ENCODE measurements around the gene PCAT6.

GRCh38 chr1:202762019-202762418 is 48.7 kb upstream of the PCAT6 start:
- no peak for TF ChIP-seq CTCF (IDR thresholded peaks at IDR 0.05)
- TF ChIP-seq POLR2A (IDR thresholded peaks at IDR 0.05) = no peak

Measured in testis (tissue), 2 donors.